NCI-H2196 treated with DMSO at 0.1 percent for 48 hours (cell line): ENCODE results near the gene CLDN24.

Experiments used
- DNase-seq: peaks from one replicate; lab custom pipeline; 2025; ENCODE audit not compliant: unreplicated experiment; lab: John Stamatoyannopoulos, UW

Gene CLDN24

DNA sequence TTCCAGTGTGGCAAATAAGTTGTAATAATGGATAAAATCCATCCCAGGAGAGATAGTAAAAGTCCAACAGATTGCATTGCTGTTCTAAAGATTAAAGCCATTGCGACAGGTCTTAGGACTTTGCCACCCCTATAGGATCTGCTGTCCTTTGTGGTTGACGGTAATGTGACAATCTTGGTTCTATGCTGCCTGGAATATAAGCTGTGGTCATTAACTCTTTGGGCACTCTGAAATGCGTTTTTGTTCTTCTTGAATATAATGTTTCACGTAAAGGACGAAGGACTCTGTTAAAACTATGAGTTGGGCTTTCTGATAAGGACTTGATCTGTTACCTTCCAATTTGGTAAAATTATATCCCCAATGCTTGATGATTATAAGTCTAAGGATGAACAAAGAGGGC lies at the start of gene CLDN24:
Gene CLDN24, minus strand, starts transcription at position 101 of the 400 bp plus-strand sequence. Its CDS starts 0 bp downstream, at position 101.
- no peak for DNase-seq

DNA sequence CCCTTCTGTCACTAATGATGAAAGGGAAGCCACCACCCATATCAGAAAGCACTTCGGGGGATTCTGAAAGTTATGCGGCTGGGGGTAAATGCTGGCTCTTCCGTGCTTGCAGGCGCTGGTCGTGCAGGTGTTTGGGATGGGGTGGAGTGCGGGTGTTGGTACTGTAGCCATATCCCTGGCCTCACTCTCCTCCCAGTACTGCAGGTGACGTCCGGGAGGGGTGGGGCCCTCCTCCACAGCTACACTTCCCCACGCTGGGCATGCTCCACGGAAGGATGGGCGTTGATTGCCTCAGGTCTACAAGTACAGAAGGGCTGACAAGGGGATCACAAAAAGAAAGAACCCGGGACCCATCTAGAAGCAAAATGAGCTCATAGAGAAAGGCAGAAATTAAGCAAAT lies 48.6 kb upstream of the CLDN24 start:
- no peak for DNase-seq

DNA sequence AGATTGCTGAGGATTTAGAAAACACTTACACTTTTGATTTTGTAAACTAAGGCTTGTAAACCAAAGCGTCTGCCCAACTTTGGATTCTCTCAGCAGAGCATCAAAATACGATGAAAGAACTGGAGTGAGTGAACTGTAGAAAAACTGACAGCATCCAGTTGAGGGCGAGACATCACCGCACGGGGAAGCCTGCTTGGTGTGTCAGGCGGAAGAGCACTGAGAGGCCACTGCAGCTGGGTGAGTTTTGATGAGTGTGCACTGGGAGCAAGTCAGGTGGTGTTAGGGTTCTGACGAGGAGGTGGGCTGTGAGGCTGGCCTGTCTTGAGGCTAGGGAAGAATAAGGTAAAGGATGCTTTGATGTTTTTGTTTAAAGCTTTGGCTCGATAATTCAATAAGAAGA lies 46.8 kb upstream of the CLDN24 start:
- no peak for DNase-seq

DNA sequence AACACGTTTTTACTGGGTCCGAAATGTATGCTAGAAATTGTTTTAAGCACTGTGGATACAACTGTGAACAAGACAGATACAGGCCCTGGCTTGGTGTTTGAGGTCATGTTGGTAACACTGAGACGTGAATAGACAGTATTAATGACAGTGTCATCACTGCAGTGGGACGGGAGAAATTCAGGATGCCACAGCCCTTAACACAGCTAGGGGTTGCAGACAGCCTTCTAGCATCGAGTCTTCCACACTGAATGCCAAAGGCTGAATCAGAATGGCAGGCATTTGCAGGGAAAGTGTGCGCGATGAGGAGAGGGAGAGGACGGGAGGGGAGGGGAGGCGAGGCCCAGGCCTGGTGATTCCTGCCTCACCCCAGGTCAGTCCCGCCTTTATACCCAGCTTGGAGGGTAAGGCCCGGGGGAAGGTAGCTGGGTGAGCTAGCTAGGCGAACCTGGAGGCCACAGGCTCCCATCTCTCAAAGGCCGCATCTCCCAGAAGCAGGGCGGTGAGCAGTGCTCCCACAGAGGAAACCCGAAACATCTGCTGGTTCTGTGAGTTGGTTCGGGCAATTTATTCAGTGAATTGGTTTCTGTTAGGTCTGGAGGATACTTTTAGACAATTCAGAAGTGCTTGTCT lies 44.1 kb upstream of the CLDN24 start:
- DNase-seq, result no peak

DNA sequence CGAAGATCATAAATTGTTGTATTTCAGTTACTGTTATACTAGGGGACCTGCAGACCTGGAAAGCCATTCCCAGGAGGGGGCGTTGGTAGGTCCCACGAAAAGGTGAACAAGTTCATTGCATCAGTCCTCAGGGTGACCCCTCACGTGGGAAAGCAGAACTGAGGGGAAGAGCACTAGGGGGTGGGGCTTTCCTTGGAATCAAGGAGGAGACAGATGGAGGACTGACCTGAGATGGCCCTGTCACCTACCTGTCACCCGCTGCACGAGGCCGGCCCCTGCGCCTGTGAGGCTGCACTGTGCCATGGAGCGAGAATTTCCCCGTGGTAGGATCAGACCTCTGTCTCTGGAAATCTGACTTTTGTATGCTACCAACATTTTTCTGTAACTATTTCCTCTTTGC lies 41.8 kb upstream of the CLDN24 start:
- DNase-seq, result no peak

DNA sequence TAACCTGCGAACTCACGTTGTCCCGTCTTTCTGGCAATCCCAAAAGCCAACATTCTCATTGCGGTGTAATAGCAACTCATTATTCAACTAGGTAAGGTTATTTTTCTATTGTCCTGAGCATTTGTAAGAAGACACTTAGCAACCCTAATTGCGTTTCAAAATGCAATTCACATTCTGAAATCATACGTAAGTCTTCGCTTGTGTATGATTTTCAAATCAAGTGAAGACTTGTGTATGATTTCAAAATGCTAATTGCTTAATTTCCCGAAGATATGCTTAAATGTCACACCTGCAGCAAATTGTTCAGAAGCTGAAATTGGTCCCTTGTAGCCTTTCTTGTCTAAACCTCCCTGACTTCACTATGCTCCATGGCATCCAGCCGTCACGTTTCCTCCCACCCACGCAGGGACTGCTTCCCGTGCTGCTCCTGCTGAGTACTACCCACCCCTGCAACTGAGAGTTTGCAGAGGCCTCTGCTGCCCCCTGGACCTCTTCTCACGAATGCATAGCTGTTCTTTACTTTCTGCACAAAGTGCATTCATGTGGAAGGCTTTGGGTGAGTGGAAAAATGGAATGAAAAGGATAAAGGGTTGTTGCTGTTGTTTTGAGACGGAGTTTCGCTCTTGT lies 40.8 kb upstream of the CLDN24 start:
- DNase-seq, result no peak

DNA sequence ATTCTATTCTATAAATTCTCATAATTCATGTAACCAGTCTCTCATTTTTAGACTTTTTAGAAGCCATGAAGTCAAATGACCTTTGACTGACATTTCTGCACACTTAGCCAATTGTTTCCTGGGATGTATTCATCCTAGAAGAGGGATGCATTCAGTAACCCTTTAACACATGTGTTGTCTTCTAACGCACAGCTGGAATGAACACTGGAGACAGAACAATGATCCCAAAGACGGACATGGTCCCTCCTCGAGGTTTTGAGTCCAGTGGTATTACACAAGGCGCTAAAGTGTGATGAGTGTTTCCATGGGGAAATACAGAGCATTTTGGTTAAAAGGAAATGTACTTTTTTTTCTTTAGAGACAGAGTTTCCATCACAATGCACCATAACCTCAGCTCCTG lies 39.8 kb upstream of the CLDN24 start:
- DNase-seq, result no peak

DNA sequence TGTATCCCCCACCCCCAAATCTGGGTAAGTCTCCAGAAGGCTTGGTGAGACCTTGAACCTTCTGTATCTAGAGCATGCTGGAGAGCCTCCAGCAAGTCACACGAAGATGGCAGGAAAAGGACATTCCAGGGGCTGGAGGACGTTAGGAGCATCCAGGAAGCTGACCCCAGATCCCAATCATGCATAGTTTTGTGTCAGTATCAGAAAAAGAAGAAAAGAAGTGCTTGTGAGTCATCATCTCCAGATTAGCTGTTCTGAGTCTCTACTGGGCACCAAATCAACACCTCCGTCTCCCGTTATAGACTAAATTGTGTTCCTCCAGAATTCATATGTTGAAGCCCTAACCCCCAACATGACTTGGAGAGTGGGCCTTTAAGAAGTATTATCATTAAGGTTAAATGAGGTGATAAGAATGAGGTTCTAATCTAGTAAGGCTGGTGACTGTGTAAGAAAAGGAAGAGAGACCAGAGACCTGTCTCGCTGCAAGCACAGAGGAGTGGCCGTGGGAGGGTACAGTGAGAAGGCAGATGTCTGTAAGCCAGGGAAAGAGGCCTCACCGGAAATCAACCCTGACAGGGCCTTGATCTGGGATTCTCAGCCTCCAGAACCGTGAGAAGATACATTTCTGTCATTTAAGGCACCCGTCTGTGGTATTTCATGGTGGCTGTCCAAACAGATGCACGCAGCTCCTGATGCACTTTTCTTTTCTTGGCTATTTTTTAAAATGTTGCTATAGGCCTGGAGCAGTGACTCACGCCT lies 38.1 kb upstream of the CLDN24 start:
- DNase-seq, result no peak

DNA sequence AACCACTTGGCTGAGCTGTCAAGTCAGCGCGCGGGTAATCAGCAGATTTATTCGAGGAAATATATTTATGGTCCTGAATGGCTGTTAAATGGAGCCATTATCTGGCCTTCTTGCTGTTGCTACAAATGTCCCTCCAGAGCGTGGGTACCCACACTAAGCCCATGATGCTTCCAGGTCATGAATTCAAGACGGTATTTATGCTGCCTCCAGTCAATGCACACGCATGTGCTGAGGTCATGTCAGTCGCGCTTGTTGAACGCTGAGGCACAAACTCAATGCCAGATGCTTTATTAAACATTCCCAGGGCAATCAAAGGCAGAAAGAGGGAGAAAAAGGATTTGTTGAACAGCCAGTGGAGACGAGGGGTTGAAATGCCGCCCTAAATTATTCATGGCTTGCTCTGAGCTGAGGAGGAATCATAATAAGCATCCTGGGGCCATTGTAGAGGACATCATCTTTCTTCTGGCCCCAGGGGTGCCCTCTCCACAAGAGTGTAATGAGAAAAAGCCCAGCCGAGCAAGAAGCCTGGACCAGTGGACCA lies 36.1 kb upstream of the CLDN24 start:
- no peak for DNase-seq

DNA sequence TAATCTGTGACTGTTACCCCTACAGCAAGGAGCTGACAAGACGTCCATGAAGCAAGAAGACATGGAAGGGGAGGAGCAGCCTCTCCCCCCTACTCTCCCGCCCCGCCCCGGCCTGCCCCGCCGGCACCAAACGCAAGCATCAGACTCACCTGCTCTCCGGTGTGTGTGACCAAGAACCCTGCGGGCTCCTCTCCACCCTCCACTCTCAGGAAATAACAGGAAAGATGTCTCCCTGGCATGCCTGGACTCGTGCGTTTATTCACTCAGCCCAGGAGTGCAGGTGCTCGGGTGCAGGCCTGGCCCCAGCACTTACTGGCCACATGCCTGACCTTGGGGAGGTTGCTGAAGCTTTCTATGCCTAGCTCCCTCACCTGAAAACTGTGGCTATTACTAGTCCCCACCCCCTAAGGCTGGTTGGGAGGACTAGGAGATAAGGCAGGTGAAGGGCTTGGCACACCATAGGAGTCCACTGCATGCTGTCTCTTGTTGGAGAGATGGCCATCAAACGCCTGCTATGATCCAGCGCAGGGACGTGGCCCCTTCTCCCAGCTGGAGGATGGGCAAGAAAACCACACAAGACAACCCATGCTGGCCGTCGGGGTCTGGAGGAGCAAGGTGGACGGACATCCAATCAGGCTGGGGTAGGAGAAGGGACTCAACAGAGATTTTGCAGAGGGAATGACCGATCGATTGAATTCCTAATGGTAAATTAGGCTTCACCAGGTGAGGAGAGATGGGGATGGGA lies 34.9 kb upstream of the CLDN24 start:
- peak; percentile 24 for DNase-seq

DNA sequence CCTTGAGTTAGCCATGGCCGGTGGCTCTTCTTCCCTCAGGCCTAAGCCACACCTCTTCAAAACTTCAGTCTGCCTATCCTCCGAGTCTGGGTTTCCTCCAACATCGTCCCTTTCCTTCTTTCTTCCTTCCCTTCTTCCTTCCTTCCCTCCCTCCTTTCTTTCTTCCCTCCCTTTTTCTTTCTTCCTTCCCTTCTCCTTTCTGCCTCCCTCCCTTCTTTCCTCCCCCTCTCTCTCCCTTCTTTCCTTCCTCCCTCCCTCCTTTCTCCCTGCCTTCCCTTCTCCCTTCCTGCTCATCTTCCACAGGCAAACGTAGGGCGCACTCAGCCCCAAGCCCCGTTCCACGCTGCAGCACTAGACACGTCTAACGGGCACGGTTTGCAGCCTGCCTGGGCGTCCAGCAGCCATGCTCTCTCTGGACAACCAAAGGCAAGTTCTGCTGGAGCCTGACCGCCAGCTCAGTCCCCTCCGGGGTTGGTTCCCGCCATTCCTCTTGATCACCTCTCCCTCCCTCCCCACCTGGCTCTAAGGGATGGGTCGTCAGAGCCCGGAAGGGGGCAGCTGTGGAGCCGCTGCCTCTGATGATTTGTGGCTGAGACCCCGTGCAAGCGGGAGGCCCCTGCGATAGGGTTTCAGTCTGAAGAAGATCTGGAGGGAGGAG lies 34.1 kb upstream of the CLDN24 start:
- no peak for DNase-seq

DNA sequence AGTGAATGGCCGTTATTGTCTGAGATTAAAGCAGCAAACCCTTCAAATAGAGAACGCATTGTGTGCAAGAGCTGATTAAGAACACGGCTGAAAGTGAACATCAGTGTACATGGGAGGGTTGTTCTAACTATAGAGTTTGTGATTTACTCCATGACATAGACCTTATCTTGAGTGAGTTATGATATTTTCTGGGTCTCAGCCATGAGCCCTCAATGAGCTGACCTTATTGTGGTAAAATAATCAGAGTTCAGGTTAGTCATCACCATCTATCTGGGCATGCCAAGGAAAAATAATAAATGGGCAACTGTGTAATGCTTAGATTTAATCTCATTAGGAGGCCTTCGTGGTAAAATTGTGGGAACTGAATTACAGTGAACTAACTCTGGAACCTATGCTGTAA lies 33.2 kb upstream of the CLDN24 start:
- DNase-seq, result peak; percentile 2

DNA sequence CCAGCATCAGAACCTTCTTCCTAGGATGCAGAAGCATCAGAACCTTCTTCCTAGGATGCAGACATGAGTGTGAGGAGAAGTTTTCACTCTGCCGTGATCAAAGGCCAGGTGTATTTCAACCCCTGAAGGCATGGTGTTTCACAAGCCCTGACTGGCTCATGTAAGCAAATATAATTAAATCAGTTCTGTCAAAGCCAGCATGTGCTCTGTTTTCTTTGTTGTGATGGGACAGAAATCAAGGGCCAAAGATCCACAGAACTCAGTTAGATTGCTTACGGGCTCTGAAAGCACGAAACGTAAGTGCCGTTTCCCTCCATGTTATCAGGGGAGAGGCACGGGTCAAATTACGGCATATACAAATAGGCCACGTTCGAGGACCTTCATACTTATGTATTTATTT lies 32.0 kb upstream of the CLDN24 start:
- DNase-seq, result no peak

DNA sequence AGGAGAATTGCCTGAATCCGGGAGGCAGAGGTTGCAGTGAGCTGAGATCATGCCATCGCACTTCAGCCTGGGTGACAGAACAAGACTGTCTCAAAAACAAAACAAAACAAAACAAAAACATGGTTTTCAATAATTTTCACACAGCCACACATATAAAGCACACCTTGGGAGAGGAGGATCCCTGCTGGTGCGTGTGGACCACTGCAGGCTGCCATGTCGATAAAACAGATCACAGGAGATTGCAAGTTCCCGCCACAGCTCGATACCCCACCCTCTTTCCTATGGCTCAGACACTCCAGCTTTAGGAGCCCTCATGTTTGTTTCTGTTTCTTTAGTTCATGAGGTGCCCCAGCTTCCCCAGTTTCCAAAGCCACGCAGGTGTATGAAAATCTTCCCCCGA lies 31.3 kb upstream of the CLDN24 start:
- no peak for DNase-seq

DNA sequence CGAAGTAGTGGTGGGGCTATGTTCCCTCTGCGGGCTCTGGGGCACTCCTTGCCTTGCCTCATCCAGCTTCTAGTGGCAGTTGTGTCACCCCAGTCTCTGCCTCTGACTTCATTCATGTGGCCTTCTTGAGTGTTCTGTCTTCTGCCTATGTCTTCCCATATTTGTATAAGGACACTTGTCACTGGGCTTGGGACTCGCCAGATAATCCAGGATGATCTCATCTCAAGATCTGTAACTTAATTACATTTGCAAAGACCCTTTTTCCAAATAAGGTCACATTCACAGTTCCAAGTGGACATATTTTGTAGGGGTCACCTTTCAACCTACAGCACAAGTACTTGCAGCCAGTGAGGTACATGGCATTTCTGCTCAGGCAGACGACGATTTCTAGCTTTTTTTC lies 30.3 kb upstream of the CLDN24 start:
- DNase-seq, result no peak

DNA sequence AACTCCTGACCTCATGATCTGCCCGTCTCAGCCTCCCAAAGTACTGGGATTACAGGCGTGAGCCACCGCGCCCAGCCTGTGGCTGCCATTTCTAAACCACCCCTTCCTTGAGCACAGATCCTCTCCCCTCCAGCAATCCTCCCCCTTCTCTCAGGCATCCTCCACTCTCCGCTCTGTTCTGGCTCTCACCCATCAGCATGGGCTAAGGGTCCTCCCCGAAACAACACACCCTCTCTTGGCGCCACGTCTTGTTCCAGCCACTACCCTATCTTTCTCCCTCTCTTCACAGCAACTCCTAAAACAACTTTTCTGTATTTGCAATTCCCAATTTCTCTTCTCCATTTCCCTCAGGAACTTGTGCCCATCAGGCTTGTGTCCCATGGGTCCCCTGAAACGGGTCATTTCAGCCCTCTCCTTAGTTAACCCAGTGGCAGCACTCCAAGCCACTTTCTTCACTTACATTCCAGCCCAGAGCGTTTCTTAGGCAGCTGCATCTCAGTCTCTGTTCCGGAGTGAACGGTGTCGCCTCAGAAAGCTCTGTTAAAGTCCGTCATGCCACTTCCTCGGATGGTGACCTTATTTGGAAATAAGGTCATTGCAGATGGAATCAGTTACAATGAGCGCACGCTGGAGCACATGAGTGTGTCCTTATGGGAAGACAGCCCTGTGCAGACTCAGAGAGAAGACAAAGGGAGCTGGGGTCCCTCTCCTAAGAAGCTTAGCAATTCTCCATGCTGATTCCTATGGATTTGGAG lies 28.3 kb upstream of the CLDN24 start:
- DNase-seq, result no peak

DNA sequence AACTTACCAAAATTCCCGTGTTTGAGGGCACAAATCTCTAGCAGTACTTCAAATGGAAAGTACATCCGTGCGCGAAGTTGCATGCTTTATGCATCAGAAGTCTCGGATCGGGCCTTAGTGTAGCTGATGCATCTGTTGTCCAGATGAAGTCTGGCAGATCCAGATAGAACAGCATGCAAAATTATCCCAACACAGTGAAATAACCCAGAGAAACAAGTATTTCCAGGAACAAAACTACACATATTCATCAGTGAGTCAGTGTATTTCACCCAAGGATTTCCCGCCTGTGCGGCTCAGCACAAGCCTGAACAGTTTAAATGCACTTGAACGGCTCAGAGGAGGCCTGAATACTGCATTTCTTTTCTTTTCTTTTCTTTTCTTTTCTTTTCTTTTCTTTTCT lies 27.4 kb upstream of the CLDN24 start:
- no peak for DNase-seq

DNA sequence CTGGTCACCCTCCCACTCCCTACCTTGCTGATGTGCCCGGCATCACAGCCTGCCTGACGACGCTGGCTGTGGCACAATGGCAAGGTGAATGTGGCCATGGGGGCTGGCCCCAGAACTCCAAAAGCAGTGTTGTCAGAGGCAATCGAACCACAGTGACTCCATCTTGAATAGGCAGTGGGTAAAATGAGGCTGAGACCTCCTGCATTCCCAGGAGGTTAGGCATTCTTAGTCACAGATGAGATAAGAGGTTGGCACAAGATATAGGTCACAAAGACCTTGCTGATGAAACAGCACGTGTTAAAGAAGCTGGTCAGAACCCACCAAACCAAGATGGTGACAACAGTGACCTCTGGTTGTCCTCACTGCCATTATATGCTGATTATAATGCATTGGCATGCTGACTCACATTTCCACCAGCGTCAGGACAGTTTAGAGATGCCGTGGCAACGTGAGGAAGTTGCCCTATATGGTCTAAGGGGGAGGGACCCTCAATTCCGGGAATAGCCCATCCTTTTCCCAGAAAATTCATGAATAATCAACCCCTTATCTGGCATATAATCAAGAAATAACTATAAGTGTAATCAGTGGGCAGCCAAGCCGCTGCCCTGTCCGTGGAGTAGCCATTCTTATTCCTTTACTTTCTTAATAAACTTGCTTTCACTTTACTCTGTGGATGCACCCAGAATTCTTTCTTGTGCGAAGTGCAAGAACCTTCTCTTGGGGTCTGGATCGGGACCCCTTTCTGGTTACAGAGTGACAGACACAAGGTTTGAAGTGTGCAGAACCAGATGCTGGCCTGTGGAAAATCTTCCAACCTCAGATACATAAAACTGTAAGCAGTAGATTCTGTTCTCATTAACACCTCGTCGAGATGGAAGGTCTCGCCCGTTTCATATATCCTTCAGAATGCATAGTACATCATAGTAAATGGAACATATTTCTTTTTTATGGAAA lies 26.8 kb upstream of the CLDN24 start:
- no peak for DNase-seq

DNA sequence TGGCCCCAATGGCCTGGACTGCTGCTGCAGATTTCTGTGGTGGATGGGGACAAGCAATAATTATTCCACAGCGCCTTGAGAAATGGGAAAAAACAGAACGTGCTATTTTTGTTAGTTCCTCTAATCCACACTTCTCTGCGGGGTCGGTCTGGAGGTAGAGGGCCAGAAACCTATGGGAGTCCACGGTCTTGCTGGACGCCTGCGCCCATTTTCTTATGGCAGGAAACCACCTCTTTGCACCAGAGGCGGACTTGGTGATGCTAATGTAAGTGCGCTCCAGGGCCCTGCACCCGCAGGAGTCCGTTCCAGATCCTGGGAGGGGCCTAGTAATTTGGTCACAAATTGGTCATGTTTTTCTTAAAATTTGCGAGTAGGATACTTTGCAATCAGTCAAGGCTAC lies 25.9 kb upstream of the CLDN24 start:
- no peak for DNase-seq
